ENCODE results near the gene FARS2.

DNA sequence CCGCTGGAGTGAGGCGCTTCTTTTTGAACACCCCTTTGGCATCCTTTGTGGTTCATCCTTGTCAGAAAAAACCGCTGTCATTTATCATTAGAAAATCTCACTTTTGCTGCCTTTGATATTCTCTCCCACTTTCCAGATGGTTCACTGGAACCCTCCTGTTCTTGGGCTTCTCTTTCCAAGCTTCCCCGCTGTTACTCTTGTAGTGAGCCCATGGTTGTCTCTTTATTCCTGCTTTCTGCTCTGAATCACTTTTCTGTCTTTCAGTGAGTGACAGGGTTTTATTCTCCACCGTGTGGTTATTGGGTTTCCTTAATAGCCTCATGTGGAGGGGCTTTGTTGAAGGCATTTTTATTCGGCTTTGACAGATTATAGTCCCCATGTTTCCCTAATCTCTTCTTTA lies 117.0 kb downstream of the FARS2 start:
- TF ChIP-seq, protein P1, sequence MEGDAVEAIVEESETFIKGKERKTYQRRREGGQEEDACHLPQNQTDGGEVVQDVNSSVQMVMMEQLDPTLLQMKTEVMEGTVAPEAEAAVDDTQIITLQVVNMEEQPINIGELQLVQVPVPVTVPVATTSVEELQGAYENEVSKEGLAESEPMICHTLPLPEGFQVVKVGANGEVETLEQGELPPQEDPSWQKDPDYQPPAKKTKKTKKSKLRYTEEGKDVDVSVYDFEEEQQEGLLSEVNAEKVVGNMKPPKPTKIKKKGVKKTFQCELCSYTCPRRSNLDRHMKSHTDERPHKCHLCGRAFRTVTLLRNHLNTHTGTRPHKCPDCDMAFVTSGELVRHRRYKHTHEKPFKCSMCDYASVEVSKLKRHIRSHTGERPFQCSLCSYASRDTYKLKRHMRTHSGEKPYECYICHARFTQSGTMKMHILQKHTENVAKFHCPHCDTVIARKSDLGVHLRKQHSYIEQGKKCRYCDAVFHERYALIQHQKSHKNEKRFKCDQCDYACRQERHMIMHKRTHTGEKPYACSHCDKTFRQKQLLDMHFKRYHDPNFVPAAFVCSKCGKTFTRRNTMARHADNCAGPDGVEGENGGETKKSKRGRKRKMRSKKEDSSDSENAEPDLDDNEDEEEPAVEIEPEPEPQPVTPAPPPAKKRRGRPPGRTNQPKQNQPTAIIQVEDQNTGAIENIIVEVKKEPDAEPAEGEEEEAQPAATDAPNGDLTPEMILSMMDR (IDR thresholded peaks at IDR 0.05; ENCODE audit: low read depth, low read length), result no peak
- TF ChIP-seq EZH2phosphoT487 (IDR thresholded peaks at IDR 0.05; ENCODE audit: low read depth), result no peak

Data from OCI-LY3 (cell line).